ENCODE measurements around the gene CSF3R. TPM values are rescaled to one million over a fixed set of nuclear protein-coding genes. Genes with fewer than 3 reads are reported as not detected.

CSF3R gene
- total RNA-seq, 1 experiment from 2014 or later: not detected

DNA sequence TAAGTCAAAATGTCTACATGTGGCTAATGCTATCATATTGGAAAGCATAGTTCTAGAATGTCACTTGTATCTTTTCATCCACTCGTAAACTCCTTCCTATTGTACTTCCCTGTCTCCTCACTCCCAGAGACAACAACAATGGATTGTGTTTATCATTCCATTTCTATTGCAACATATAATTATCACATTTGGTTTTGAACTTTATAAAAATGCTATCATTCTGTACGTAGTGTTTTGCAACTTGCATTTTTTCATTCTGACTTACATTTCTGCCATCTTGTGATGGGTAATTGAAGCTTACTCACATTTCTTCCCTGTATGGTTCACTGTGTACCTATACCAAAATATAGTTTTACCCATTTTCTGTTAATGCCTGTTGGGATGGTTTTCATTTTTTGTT lies 14.5 kb upstream of the CSF3R start:
- TF ChIP-seq EZH2 (IDR thresholded peaks at IDR 0.05; ENCODE audit: borderline replicate concordance, low read depth, low read length, poor library complexity, severe bottlenecking): no peak
- no peak for TF ChIP-seq CTCF (conservative IDR thresholded peaks at IDR 0.05; ENCODE audit: low read depth, low read length)
- Histone ChIP-seq H3K27ac (ENCODE audit: low read depth, low read length, poor library complexity, severe bottlenecking) (no peak overlapping the region), H3K4me1 (ENCODE audit: insufficient read depth, low read length, poor library complexity, severe bottlenecking) (no peaks in the 10 kb centered on the region), H3K9me3 (ENCODE audit: low read depth, low read length, poor library complexity, severe bottlenecking) (no peaks in the 10 kb centered on the region), H3K27me3 (replicated peaks; ENCODE audit: insufficient read depth, low read depth, low read length, poor library complexity) (peaks cover 18% of the 10 kb centered on the region), H3K4me3 (ENCODE audit: low read depth, low read length, poor library complexity, severe bottlenecking) (no peak overlapping the region), H3K36me3 (ENCODE audit: insufficient read depth, low read length, poor library complexity, severe bottlenecking) (no peaks in the 10 kb centered on the region)
- no TSS peak for BruUV-seq (replicated peaks)
- intact Hi-C loops (cut with micrococcal nuclease; ENCODE audit: unreplicated experiment): no loop called here
- no peak for DNase-seq (ENCODE audit: low spot score)
- ChIA-PET CTCF (no interaction called here), POLR2A (ENCODE audit: low non-redundant PET) (interaction anchor here (0.9 kb wide), 1 partner anchor 111 kb away, joined by 4 read pairs; no protein-coding TSS in a partner anchor)

GRCh38 chr1:36494971-36495370 lies 12.3 kb upstream of the CSF3R start:
- Histone ChIP-seq H3K27me3 (replicated peaks; ENCODE audit: insufficient read depth, low read depth, low read length, poor library complexity) (peaks cover 16% of the 10 kb centered on the region), H3K36me3 (ENCODE audit: insufficient read depth, low read length, poor library complexity, severe bottlenecking) (no peaks in the 10 kb centered on the region), H3K27ac (ENCODE audit: low read depth, low read length, poor library complexity, severe bottlenecking) (no peak overlapping the region), H3K9me3 (ENCODE audit: low read depth, low read length, poor library complexity, severe bottlenecking) (no peaks in the 10 kb centered on the region), H3K4me3 (ENCODE audit: low read depth, low read length, poor library complexity, severe bottlenecking) (no peak overlapping the region), H3K4me1 (ENCODE audit: insufficient read depth, low read length, poor library complexity, severe bottlenecking) (no peaks in the 10 kb centered on the region)
- ChIA-PET CTCF (no interaction called here), POLR2A (ENCODE audit: low non-redundant PET) (no interaction called here)
- no TSS peak for BruUV-seq (replicated peaks)
- TF ChIP-seq EZH2 (IDR thresholded peaks at IDR 0.05; ENCODE audit: borderline replicate concordance, low read depth, low read length, poor library complexity, severe bottlenecking) (no peak), CTCF (conservative IDR thresholded peaks at IDR 0.05; ENCODE audit: low read depth, low read length) (no peak)
- intact Hi-C loops (cut with micrococcal nuclease; ENCODE audit: unreplicated experiment): no loop called here
- no peak for DNase-seq (ENCODE audit: low spot score)

- ChIA-PET CTCF (no interaction called here), POLR2A (ENCODE audit: low non-redundant PET) (no interaction called here)
- no peak for DNase-seq (ENCODE audit: low spot score)
- intact Hi-C loops (cut with micrococcal nuclease; ENCODE audit: unreplicated experiment): no loop called here
- H3K4me3 ChIP-seq (ENCODE audit: low read depth, low read length, poor library complexity, severe bottlenecking): no peak overlapping the region
- H3K27ac ChIP-seq (ENCODE audit: low read depth, low read length, poor library complexity, severe bottlenecking): no peak overlapping the region
- no peaks in the 10 kb centered on the region for H3K36me3 ChIP-seq (ENCODE audit: insufficient read depth, low read length, poor library complexity, severe bottlenecking)
- no peaks in the 10 kb centered on the region for H3K4me1 ChIP-seq (ENCODE audit: insufficient read depth, low read length, poor library complexity, severe bottlenecking)
- BruUV-seq (replicated peaks): no TSS peak
- H3K9me3 ChIP-seq (ENCODE audit: low read depth, low read length, poor library complexity, severe bottlenecking): no peaks in the 10 kb centered on the region
- no peak for TF ChIP-seq EZH2 (IDR thresholded peaks at IDR 0.05; ENCODE audit: borderline replicate concordance, low read depth, low read length, poor library complexity, severe bottlenecking)
- TF ChIP-seq CTCF (conservative IDR thresholded peaks at IDR 0.05; ENCODE audit: low read depth, low read length): no peak
- H3K27me3 ChIP-seq (replicated peaks; ENCODE audit: insufficient read depth, low read depth, low read length, poor library complexity): peaks cover 16% of the 10 kb centered on the region
Observed at GRCh38 chr1:36493524-36493923, 10.8 kb upstream of the CSF3R start.

Measured in A673 (cell line).